Glutamatergic neuron (in vitro differentiated cells): Measurements from ENCODE around the gene AP5Z1. TPM values are rescaled to one million over a fixed set of nuclear protein-coding genes. Genes with fewer than 3 reads are reported as not detected.

Experiments
- DNase-seq: peaks from one replicate; pipeline ENCODE4 v3.0.0; 2022
- H3K27ac Mint-ChIP-seq: one replicate; pipeline ENCODE4 v1.8.0; 2020; ENCODE audit warnings: mild to moderate bottlenecking, mixed read lengths, inconsistent platforms; ENCODE audit not compliant: unreplicated experiment
- H3K27me3 Mint-ChIP-seq: one replicate; pipeline ENCODE4 v1.8.0; 2020; ENCODE audit warnings: mild to moderate bottlenecking, moderate library complexity, mixed read lengths, inconsistent platforms; ENCODE audit not compliant: unreplicated experiment
- H3K36me3 Mint-ChIP-seq: one replicate; pipeline ENCODE4 v1.8.0; 2020; ENCODE audit warnings: mild to moderate bottlenecking, mixed read lengths, inconsistent platforms; ENCODE audit not compliant: unreplicated experiment
- H3K4me1 Mint-ChIP-seq: one replicate; pipeline ENCODE4 v1.8.0; 2020; ENCODE audit warnings: mild to moderate bottlenecking, low read depth, mixed read lengths, inconsistent platforms; ENCODE audit not compliant: unreplicated experiment
- H3K4me3 Mint-ChIP-seq: one replicate; pipeline ENCODE4 v1.8.0; 2020; ENCODE audit warnings: mild to moderate bottlenecking, mixed read lengths, inconsistent platforms; ENCODE audit not compliant: unreplicated experiment
- H3K9me3 Mint-ChIP-seq: one replicate; pipeline ENCODE4 v1.8.0; 2020; ENCODE audit warnings: mild to moderate bottlenecking, moderate library complexity, mixed read lengths, inconsistent platforms; ENCODE audit not compliant: unreplicated experiment
- CTCF ChIP-seq: fragments of 200-600 bp; sonication (generic); IDR thresholded peaks from one replicate; pipeline ENCODE4 v1.5.0; 2021; ENCODE audit not compliant: partially characterized antibody, unreplicated experiment
- total RNA-seq: library from RNA; stranded (reverse); fragmentation: NEBNext Ultra II Directional; extraction: Animal tissue kit (Norgen Biotek cat#: 25700); gene quantifications from one replicate; pipeline ENCODE4 v1.2.1, GENCODE V29; 2021; ENCODE audit not compliant: unreplicated experiment

The AP5Z1 gene
- total RNA-seq, 1 donor from 2014 or later = 49.8 TPM

DNA sequence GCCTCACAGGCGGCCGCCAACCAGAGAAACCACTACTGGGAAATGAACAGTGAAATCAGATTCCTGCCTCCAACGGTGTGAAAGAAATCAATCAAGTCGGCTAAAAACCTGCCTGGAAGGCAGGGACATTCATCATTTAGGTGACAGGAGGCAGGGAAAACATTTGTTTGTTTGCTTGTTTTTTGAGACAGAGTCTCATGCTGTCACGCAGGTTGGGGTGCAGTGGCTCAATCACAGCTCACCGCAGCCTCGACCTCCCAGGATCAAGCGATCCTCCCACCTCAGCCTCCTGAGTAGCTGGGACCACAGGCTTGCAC, 30.5 kb downstream of the AP5Z1 start:
- H3K27ac Mint-ChIP-seq = no peak overlapping the region
- H3K36me3 Mint-ChIP-seq = no peaks in the 10 kb centered on the region
- H3K4me1 Mint-ChIP-seq = peaks cover 6% of the 10 kb centered on the region
- TF ChIP-seq CTCF = no peak
- no peak overlapping the region for H3K4me3 Mint-ChIP-seq
- DNase-seq = no peak
- peaks cover 4% of the 10 kb centered on the region for H3K27me3 Mint-ChIP-seq
- peaks cover 3% of the 10 kb centered on the region for H3K9me3 Mint-ChIP-seq

DNA sequence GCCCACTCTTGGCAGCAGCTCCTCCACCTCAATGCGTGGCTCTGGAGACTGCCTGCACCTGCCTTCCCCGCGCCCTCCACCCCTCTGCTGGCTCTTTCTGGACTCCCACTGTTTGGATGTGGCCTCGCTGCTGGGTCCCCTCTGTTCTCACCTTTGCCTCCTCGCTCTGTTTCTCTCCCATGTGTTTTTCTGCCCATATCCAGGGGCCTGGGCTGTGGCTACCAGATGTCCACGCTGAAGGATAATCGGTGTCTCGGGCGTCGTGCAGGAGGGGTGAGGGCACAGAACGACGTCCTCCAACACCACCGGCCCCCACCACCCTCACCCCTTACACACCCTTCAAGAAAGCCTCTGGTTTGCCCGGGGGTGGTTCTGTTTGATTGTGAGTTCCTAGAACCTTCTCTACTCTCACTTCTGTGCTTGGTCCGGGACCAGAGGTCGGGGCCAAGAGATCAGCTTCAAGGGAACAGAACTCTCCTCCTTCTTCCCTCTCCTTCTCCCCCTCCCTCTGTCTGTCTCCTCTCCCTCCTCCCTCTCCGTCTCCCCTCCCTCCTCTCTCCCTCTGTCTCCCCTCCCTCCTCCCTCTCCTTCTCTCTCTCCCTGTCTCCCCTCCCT, 31.7 kb downstream of the AP5Z1 start:
- Mint-ChIP-seq H3K27ac (no peak overlapping the region), H3K9me3 (no peaks in the 10 kb centered on the region), H3K4me3 (no peak overlapping the region), H3K27me3 (no peaks in the 10 kb centered on the region), H3K36me3 (no peaks in the 10 kb centered on the region), H3K4me1 (peaks cover 2% of the 10 kb centered on the region)
- peak; percentile 16 for DNase-seq
- TF ChIP-seq CTCF = no peak

- DNase-seq = no peak
- Mint-ChIP-seq H3K9me3 (no peaks in the 10 kb centered on the region), H3K36me3 (peaks cover 2% of the 10 kb centered on the region), H3K4me3 (no peak overlapping the region), H3K27me3 (no peaks in the 10 kb centered on the region), H3K27ac (no peak overlapping the region), H3K4me1 (peaks cover 2% of the 10 kb centered on the region)
- no peak for TF ChIP-seq CTCF
These were observed 32.2 kb downstream of the AP5Z1 start for GRCh38 chr7:4807598-4808016.

- no peaks in the 10 kb centered on the region for H3K27me3 Mint-ChIP-seq
These were observed 32.6 kb downstream of the AP5Z1 start for GRCh38 chr7:4808026-4808425.

More at GRCh38 chr7:4808026-4808425, 32.6 kb downstream of the AP5Z1 start:
- Mint-ChIP-seq H3K4me1 (peaks cover 2% of the 10 kb centered on the region), H3K4me3 (no peak overlapping the region), H3K27ac (no peak overlapping the region), H3K36me3 (peaks cover 7% of the 10 kb centered on the region), H3K9me3 (no peaks in the 10 kb centered on the region)
- TF ChIP-seq CTCF = no peak
- no peak for DNase-seq
